Measurements from ENCODE around the gene FLNB.

The FLNB gene

DNA sequence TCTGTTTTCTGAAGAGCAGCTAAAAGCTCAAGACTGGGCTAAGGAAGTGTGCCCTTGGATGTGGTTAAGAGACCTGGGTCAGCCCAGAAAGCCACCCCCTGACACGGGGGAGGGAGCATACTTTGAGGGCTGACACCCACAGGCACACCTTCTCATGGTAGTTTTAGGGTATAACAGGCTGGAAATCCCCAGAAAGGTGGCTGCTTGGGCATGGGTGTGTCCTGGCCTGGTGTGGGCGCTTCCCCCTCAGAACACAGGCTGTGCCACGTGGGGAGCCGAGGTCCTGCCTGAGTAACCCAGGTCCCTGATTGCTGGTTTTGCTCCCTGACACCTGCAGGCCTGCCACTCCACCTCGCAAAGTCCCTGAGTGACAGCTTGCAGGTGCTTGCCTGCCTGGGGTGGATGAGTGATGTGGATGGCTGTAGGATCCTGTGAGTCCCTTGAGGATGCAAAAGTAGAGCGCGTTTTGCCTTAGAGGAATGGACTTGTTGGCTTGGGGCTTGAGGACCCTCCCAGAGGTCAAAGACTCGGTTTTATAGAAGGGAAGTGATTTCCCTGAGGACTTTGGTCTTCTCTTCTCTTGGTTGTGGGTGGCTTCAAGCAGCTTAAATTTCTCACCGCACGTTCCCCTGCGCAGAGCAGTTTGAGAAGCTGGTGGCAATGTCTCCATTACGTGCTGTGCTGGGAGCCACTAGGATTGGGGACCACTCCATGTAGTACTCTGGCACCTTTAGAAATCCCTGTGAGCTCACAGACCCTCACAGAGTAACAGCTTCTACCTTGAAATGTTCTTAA is 108.1 kb downstream of the FLNB start:
- H3K4me3 ChIP-seq (ENCODE audit: low read depth, low read length) = no peak overlapping the region
- TF ChIP-seq, protein P1, sequence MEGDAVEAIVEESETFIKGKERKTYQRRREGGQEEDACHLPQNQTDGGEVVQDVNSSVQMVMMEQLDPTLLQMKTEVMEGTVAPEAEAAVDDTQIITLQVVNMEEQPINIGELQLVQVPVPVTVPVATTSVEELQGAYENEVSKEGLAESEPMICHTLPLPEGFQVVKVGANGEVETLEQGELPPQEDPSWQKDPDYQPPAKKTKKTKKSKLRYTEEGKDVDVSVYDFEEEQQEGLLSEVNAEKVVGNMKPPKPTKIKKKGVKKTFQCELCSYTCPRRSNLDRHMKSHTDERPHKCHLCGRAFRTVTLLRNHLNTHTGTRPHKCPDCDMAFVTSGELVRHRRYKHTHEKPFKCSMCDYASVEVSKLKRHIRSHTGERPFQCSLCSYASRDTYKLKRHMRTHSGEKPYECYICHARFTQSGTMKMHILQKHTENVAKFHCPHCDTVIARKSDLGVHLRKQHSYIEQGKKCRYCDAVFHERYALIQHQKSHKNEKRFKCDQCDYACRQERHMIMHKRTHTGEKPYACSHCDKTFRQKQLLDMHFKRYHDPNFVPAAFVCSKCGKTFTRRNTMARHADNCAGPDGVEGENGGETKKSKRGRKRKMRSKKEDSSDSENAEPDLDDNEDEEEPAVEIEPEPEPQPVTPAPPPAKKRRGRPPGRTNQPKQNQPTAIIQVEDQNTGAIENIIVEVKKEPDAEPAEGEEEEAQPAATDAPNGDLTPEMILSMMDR (IDR thresholded peaks at IDR 0.05; ENCODE audit: borderline replicate concordance, insufficient read depth, low read depth, low read length) = no peak

DNA sequence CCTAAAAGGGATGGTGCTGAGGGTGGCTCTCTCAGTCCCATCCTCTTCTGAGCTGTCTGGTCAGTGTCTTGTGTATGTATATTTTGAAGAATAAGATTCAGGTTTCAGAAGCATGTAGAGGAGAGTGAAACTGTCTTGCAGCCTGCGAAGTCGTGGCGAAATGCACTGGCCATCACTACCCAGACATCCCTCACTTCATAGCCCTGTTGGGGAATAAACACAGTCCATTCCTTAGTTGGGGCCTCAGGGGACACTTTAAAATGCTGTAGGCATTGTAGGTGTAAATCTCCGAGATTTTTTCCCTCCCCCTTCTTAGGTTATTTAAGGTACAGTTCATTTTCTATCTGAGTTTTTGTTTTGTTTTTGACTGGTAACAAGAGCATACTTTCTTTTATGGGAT is 108.8 kb downstream of the FLNB start:
- H3K4me3 ChIP-seq (ENCODE audit: low read depth, low read length) = no peak overlapping the region
- TF ChIP-seq, protein P1 (IDR thresholded peaks at IDR 0.05; ENCODE audit: borderline replicate concordance, insufficient read depth, low read depth, low read length) = no peak

DNA sequence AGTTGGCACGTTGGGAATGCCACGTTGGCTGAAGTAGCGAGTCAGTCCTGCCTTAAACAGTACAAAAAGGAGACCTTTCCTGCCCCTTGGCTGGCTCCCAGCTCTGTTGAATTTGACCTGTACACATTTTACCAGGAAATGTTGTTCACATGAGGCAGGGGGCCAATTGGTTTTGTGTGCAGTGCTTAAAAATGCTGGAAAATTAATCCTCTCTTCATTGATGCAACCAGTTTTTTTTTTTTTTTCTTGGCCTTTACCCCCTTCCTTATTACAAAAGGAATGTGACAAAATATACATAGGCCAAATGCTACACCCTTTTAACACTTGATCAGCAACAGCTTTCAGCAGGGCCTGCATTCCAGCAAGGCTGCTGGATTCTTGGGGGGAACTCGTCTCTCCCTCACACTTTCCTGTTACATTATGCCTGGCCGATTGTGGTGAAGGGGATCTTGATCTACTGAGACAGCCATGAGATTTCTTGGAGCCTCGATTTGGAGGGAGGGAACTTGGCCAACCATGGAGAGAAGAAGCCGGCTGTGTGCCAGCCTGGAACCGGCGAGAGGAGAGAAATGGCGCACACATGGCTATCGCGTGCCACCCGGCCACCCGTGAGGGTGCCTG is 109.4 kb downstream of the FLNB start:
- TF ChIP-seq, protein P1 (IDR thresholded peaks at IDR 0.05; ENCODE audit: borderline replicate concordance, insufficient read depth, low read depth, low read length) = no peak
- no peak overlapping the region for H3K4me3 ChIP-seq (ENCODE audit: low read depth, low read length)

DNA sequence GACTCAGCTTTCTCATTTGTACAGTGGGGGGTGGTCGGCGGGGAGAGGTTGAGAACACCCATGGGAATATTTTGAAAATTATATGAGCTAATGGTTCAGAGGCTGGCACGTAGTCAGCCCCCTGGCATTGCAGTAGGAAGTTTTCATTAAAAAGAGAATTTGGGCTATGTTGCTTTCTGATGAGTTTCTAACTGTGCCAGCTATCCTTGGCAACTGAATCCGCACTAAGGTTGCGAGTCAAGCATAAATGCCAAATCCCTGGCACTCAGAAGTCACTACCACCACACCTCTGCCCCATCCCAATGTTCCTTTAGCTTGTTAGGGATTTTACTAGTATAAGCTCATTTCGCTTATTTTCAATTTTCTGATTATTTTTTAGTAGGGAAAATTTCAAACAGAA is 111.0 kb downstream of the FLNB start:
- no peak overlapping the region for H3K4me3 ChIP-seq (ENCODE audit: low read depth, low read length)
- TF ChIP-seq, protein P1 (IDR thresholded peaks at IDR 0.05; ENCODE audit: borderline replicate concordance, insufficient read depth, low read depth, low read length) = no peak

DNA sequence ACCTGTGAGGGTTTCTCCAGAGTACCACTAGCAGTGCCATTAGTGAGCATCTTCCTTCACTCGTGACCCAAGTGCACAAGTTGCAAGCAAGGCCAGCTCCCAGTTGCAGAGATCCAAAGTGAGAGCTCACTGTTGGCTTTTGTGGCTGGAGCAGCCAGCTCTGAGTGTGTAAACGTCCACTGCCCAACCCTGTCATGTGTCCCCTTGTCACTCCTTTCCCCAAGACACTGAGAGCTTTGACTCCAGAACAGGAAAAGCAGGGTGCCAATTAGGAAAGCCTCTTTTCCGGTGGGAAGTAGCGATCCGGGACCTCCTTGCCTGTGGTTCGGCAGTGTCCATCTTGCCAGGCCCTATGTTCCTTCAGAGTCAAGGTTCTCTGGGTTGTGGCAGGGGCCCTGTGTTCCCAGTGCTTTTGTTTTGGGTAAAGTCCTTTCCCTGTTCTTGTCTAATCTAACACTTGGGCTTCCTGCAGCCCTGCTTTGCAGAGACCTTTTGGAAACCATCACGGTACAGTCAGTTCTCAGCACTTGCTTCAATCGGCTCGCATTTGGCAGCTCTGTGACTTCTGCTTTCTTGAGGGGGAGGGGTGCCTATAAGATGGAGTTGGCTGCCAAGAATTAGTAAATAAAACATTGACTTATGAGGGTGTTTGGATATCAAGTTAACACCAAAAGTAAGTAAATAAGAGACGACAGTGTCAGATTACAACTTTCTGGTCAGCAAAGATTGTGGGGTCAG is 112.0 kb downstream of the FLNB start:
- TF ChIP-seq, protein P1 (IDR thresholded peaks at IDR 0.05; ENCODE audit: borderline replicate concordance, insufficient read depth, low read depth, low read length) = no peak
- H3K4me3 ChIP-seq (ENCODE audit: low read depth, low read length) = no peak overlapping the region

DNA sequence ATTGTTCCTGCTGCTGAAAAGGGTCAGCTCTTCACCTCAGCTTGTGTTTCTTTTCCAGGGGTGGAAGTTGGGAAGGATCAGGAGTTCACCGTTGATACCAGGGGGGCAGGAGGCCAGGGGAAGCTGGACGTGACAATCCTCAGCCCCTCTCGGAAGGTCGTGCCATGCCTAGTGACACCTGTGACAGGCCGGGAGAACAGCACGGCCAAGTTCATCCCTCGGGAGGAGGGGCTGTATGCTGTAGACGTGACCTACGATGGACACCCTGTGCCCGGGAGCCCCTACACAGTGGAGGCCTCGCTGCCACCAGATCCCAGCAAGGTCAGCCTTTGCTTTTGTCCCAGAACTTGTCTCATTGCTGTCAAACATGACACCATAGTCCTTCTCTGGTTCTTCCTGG is 113.0 kb downstream of the FLNB start:
- H3K4me3 ChIP-seq (ENCODE audit: low read depth, low read length) = no peak overlapping the region
- TF ChIP-seq, protein P1 (IDR thresholded peaks at IDR 0.05; ENCODE audit: borderline replicate concordance, insufficient read depth, low read depth, low read length) = no peak
